A549 (cell line): ENCODE measurements around the gene PLBD2. TPM values are rescaled to one million over a fixed set of nuclear protein-coding genes. Genes with fewer than 3 reads are reported as not detected.

ENCODE experiments used
- ATAC-seq, 2 experiments: fragments of 200-7000 bp in 1 of 2; fragments of >200 bp in 1 of 2; cut with Nextera tagmentation in 1 of 2; cut with Tn5 transposase in 1 of 2; 3 replicates each; pipeline versions ENCODE4 v1.8.0 to v1.9.1; 2018 to 2020; ENCODE audit warnings: mild to moderate bottlenecking in 1 of 2, moderate library complexity in 1 of 2
- CTCF ChIA-PET: fragments of 300-600 bp; sonication (Branson Sonifier 250); formaldehyde crosslinking; extraction: SDS; loops from one replicate; lab custom pipeline; 2021; ENCODE audit warnings: antibody characterized with exemption, inconsistent platforms; lab: Yijun Ruan, JAX
- POLR2A ChIA-PET: fragments of 350-600 bp; formaldehyde crosslinking; extraction: SDS; loops from one replicate; lab custom pipeline; 2021; ENCODE audit warnings: antibody characterized with exemption, inconsistent platforms; lab: Yijun Ruan, JAX
- DNase-seq, 2 experiments: peaks; one replicate each; pipeline versions ENCODE4 v3.0.0 to v3.0.0-alpha.2; 2011 to 2016; ENCODE audit warnings: low read depth in 1 of 2, low spot score in 1 of 2
- FAIRE-seq: peaks from 2 replicates; lab custom pipeline; 2011; peaks lifted over from hg19 to GRCh38; lab: Jason Lieb, UNC
- H3K27ac ChIP-seq, 2 experiments: fragments of >200 bp; sonication (Bioruptor Twin); formaldehyde crosslinking; 3 replicates each; pipeline ENCODE4 v1.5.1; 2016 to 2017
- H3K4me1 ChIP-seq: fragments of >200 bp; sonication (Bioruptor Twin); formaldehyde crosslinking; 3 replicates; pipeline ENCODE4 v1.6.1; 2016
- H3K4me2 ChIP-seq: fragments of >200 bp; sonication (Bioruptor Twin); formaldehyde crosslinking; 3 replicates; pipeline ENCODE4 v1.6.1; 2016
- H3K4me3 ChIP-seq: fragments of >200 bp; sonication (Bioruptor Twin); formaldehyde crosslinking; 3 replicates; pipeline ENCODE4 v1.5.1; 2016
- H3K9me3 ChIP-seq: fragments of >200 bp; sonication (Bioruptor Twin); formaldehyde crosslinking; 3 replicates; pipeline ENCODE4 v1.6.1; 2016
- CHD2 ChIP-seq: fragments of 150-350 bp; IDR thresholded peaks from 2 replicates; pipeline ENCODE4 v1.6.1; 2014; ENCODE audit warnings: low read length; ENCODE audit not compliant: partially characterized antibody
- CHD4 ChIP-seq: fragments of 200-600 bp; sonication (generic); IDR thresholded peaks from 2 replicates; pipeline ENCODE4 v1.6.1; 2016; ENCODE audit warnings: antibody characterized with exemption, mild to moderate bottlenecking, borderline replicate concordance
- EHF ChIP-seq: fragments of 250-450 bp; sonication (Bioruptor Pico); IDR thresholded peaks from 2 replicates; pipeline ENCODE4 v1.5.0; 2020; ENCODE audit warnings: mild to moderate bottlenecking
- ESRRA ChIP-seq: fragments of 150-350 bp; IDR thresholded peaks from 2 replicates; pipeline ENCODE4 v1.6.1; 2014; ENCODE audit warnings: mild to moderate bottlenecking, low read length, borderline replicate concordance
- FOSB ChIP-seq: fragments of 250-450 bp; sonication (Bioruptor Pico); IDR thresholded peaks from 2 replicates; pipeline ENCODE4 v1.5.0; 2020; ENCODE audit warnings: mild to moderate bottlenecking, moderate library complexity
- HOXB13 ChIP-seq: fragments of 250-450 bp; sonication (Bioruptor Pico); IDR thresholded peaks from 2 replicates; pipeline ENCODE4 v1.5.0; 2020; ENCODE audit warnings: low read depth, mild to moderate bottlenecking, moderate library complexity
- HOXB5 ChIP-seq: fragments of 250-450 bp; sonication (Bioruptor Pico); IDR thresholded peaks from 2 replicates; pipeline ENCODE4 v1.5.0; 2020; ENCODE audit warnings: mild to moderate bottlenecking, moderate library complexity
- NFE2L2 ChIP-seq: fragments of 150-350 bp; conservative IDR thresholded peaks from 2 replicates; pipeline ENCODE4 v1.6.1; 2014; ENCODE audit warnings: low read length
- NPAS2 ChIP-seq: fragments of 250-450 bp; sonication (Bioruptor Pico); IDR thresholded peaks from 2 replicates; pipeline ENCODE4 v1.8.0; 2022; ENCODE audit warnings: mild to moderate bottlenecking, moderate library complexity, borderline replicate concordance
- POLR2AphosphoS2 ChIP-seq: conservative IDR thresholded peaks from 2 replicates; pipeline ENCODE4 v1.6.1; 2012; ENCODE audit warnings: low read length, improper control_type of control experiment, inconsistent platforms
- RCOR1 ChIP-seq: fragments of 150-350 bp; IDR thresholded peaks from 2 replicates; pipeline ENCODE4 v1.6.1; 2014; ENCODE audit warnings: antibody characterized with exemption, low read length, low read depth
- RNF2 ChIP-seq: fragments of 200-600 bp; sonication (generic); IDR thresholded peaks from 2 replicates; pipeline ENCODE4 v1.6.1; 2016; ENCODE audit warnings: low read depth, mild to moderate bottlenecking, antibody characterized with exemption, moderate library complexity, borderline replicate concordance
- SMC3 ChIP-seq: fragments of >200 bp; sonication (Bioruptor Twin); formaldehyde crosslinking; IDR thresholded peaks from 3 replicates; pipeline ENCODE4 v1.6.1; 2018; ENCODE audit warnings: inconsistent platforms
- SREBF2 ChIP-seq: fragments of 450-650 bp; IDR thresholded peaks from 2 replicates; pipeline ENCODE4 v1.6.1; 2014; ENCODE audit warnings: mild to moderate bottlenecking, moderate library complexity
- TFCP2L1 ChIP-seq: fragments of 250-450 bp; sonication (Bioruptor Pico); IDR thresholded peaks from 2 replicates; pipeline ENCODE4 v1.5.0; 2021; ENCODE audit warnings: mild to moderate bottlenecking
- TP53 ChIP-seq: fragments of 250-450 bp; sonication (Bioruptor Pico); IDR thresholded peaks from 2 replicates; pipeline ENCODE4 v1.5.0; 2021; ENCODE audit warnings: mild to moderate bottlenecking, moderate library complexity
- ZNF302 ChIP-seq: fragments of 250-450 bp; sonication (Bioruptor Pico); IDR thresholded peaks from 2 replicates; pipeline ENCODE4 v1.9.0; 2021; ENCODE audit warnings: inconsistent platforms, mild to moderate bottlenecking, moderate library complexity
- WGBS: methylation state at CpG from one replicate; pipeline ENCODE4 v1.1.6; 2017; ENCODE audit errors: missing lambda C conversion rate; 5-methylcytosine and 5-hydroxymethylcytosine counted together
- polyA plus RNA-seq, 4 experiments: library from polyadenylated mRNA; depleted of rRNA in 3 of 4; stranded (reverse); fragments of >200 nt; fragmentation: RNase III in 1 of 4; extraction: RNeasy Plus Mini Kit Qiagen cat#74134 plus additional on column Dnase treatment in 1 of 4; gene quantifications; 2 replicates in 3 of 4; 3 replicates in 1 of 4; pipeline ENCODE4 v1.2.3, GENCODE V29; 2011 to 2017
- TF ChIP-seq, protein P1 (sequence below): IDR thresholded peaks from 2 replicates; pipeline ENCODE4 v1.6.1; 2012
- TF ChIP-seq, protein P2 (sequence below): fragments of >200 bp; sonication (Bioruptor Twin); formaldehyde crosslinking; IDR thresholded peaks from 3 replicates; pipeline ENCODE4 v1.6.1; 2016

Gene PLBD2
- polyA plus RNA-seq, 2 of the 4 experiments (the other 2 are of a cell fraction), result 13.2 to 25.9 TPM

DNA sequence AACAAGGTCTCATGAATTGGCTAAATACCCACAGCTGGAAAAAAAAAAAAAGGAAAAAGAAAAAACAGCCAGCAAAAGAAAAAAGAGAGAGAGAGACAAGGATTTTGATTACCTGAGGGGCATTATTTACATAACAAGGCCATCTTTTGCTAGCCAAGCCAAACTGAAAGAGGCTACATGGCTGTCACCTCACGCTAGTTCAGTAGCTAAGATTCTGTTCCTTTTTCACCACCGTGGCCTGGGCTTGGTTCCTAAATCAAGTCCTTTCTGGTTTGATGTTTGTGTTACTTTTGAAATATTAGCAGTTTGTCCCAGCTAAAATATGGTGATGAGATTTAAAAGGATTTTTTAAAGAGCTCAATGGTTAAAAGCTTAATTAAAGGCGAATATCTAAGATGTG lies 47.3 kb downstream of the PLBD2 start:
- no peak for FAIRE-seq
- Histone ChIP-seq H3K27ac (no peak overlapping the region), H3K4me3 (no peak overlapping the region), H3K4me1 (peaks cover 11% of the 10 kb centered on the region; the same call in 2 of the 3 replicates), H3K4me2 (no peak overlapping the region), H3K9me3 (no peaks in the 10 kb centered on the region)
- TF ChIP-seq, protein P1, sequence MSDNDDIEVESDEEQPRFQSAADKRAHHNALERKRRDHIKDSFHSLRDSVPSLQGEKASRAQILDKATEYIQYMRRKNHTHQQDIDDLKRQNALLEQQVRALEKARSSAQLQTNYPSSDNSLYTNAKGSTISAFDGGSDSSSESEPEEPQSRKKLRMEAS, result no peak
- no peak for TF ChIP-seq TFCP2L1 (CRISPR knock-in tag)
- no peak for TF ChIP-seq HOXB5 (CRISPR knock-in tag)
- no peak for TF ChIP-seq POLR2AphosphoS2
- no peak for TF ChIP-seq NFE2L2
- no peak for TF ChIP-seq ESRRA
- WGBS, result 89% methylated on average over 3 of the region's 3 CpGs
- CTCF ChIA-PET, result interaction anchor here (1.2 to 4.6 kb wide), 3 partner anchors 12 to 19 kb away, joined by 4 to 16 read pairs (median 11); no protein-coding TSS in a partner anchor
- DNase-seq, result no peak
- POLR2A ChIA-PET, result no interaction called here
- no peak for ATAC-seq

DNA sequence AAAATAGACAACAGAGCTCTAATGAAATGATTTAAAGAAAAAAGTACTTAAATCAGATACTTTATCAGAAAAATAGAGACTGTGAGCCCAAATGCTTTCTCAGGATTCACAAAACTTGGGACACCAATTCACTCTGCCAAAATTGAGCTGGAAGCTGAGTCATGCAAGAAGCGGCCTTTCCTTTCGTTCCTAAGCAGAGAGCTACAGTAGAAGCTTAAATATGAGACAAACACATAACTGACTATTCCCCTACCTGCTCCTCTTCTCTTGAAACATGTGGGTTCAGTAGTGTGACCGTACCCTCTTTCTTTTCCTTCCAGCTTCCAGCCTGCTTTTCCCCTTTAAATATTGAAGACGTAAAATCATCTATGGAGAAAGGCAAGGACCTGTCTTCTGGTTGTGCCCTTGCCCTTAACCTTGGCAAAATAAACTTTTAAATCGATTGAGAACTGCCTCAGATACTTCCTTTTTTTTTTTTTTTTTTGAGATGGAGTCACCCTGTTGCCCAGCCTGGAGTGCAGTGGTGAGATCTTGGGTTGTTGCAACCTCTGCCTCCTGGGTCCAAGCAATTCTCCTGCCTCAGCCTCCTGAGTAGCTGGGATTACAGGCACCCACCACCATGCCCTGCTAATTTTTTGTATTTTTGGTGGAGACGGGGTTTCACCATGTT lies 49.7 kb downstream of the PLBD2 start:
- ATAC-seq (no peak), DNase-seq (no peak), FAIRE-seq (no peak)
- Histone ChIP-seq H3K4me3 (no peak overlapping the region), H3K27ac (peak overlapping the region; percentile 11 to 74; a peak in 3 of 6 replicates), H3K4me1 (peaks cover 12% of the 10 kb centered on the region), H3K9me3 (no peaks in the 10 kb centered on the region), H3K4me2 (no peak overlapping the region; the same call in 2 of the 3 replicates)
- TF ChIP-seq RCOR1, result no peak
- TF ChIP-seq RNF2, result no peak
- TF ChIP-seq EHF (CRISPR knock-in tag), result no peak
- TF ChIP-seq SMC3, result no peak
- TF ChIP-seq SREBF2, result no peak
- TF ChIP-seq TFCP2L1 (CRISPR knock-in tag), result no peak
- TF ChIP-seq HOXB13, result no peak
- TF ChIP-seq TP53, result no peak
- TF ChIP-seq NPAS2, result no peak
- no peak for TF ChIP-seq FOSB (CRISPR knock-in tag)
- TF ChIP-seq, protein P2, sequence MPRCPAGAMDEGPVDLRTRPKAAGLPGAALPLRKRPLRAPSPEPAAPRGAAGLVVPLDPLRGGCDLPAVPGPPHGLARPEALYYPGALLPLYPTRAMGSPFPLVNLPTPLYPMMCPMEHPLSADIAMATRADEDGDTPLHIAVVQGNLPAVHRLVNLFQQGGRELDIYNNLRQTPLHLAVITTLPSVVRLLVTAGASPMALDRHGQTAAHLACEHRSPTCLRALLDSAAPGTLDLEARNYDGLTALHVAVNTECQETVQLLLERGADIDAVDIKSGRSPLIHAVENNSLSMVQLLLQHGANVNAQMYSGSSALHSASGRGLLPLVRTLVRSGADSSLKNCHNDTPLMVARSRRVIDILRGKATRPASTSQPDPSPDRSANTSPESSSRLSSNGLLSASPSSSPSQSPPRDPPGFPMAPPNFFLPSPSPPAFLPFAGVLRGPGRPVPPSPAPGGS, result no peak
- TF ChIP-seq CHD4, result no peak
- no peak for TF ChIP-seq ESRRA
- ChIA-PET POLR2A (no interaction called here), CTCF (interaction anchor here (0.7 to 2.6 kb wide), 5 partner anchors 10 to 211 kb away, joined by 3 to 11 read pairs (median 6); no protein-coding TSS in a partner anchor)
- WGBS, result 70% methylated on average over 6 of the region's 6 CpGs

DNA sequence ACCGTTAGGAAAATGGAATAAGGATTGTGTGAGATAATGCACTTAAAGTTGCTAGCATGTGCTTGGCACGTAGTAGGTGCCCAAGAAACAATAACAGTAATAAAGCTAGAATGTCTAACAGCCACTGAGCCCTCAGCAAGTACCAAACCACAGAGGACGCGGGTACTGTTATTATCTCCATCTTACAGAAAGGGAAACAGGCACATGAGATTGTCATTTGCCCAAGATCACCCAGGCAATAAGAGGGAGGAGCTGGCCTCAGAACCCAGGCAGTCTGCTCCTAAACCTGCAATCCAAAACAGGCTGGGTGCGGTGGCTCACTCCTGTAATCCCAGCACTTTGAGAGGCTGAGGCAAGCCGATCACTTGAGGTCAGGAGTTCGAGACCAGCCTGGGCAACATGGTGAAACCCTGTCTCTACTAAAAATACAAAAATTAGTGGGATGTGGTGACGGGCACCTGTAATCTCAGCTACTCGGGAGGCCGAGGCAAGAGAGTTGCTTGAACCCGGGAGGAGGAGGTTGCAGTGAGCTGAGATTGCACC lies 50.4 kb downstream of the PLBD2 start:
- ATAC-seq (no peak), FAIRE-seq (no peak), DNase-seq (no peak)
- Histone ChIP-seq H3K27ac (peak overlapping the region in 1 of 2 experiments; percentile 74; a peak in 1 of 6 replicates), H3K4me3 (no peak overlapping the region), H3K4me2 (no peak overlapping the region), H3K9me3 (no peaks in the 10 kb centered on the region), H3K4me1 (peaks cover 16% of the 10 kb centered on the region)
- POLR2A ChIA-PET, result no interaction called here
- no peak for TF ChIP-seq CHD2
- TF ChIP-seq ZNF302, result no peak
- CTCF ChIA-PET, result interaction anchor here (5.0 kb wide), 1 partner anchor 16 kb away, joined by 29 read pairs; no protein-coding TSS in a partner anchor
- 91% methylated on average over 11 of the region's 11 CpGs for WGBS
